Middle frontal gyrus (tissue), 1 donor: ENCODE measurements around the gene CYP21A2.
"Not testable (repeated sequence)": the region's sequence is repeated elsewhere in the genome, so short reads cannot be mapped to it uniquely, and the experiment has no call there.

Source experiments
- DNase-seq: peaks from one replicate; pipeline ENCODE4 v3.0.0-alpha.2; 2015; ENCODE audit warnings: low spot score; ENCODE audit errors: extremely low spot score

The CYP21A2 gene

GRCh38 chr6:32052626-32053025 lies 14.4 kb downstream of the CYP21A2 start:
- DNase-seq, result not testable (repeated sequence)

- DNase-seq, result not testable (repeated sequence)
These were observed 15.1 kb downstream of the CYP21A2 start for GRCh38 chr6:32053314-32053713.

DNA sequence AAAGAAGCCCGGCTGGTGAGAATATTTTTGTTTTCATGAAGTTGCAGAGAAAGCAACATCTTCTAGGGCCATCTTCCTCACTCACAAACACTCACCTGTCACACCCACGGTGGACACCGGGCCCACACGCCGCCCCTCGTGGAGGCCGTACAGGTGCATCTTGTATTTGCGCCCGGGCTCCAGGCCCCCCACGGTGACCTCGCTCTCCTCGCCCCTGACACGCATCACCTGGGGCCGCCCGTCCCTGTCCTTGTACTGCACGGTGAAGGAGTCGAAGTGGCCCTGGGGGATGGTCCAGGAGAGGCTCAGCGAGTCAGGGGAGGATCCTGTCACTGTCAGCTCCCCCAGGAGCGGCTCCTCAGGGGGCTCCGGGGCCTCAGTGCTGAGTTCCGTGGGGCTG lies 17.5 kb downstream of the CYP21A2 start:
- not testable (repeated sequence) for DNase-seq

GRCh38 chr6:32056254-32056653 lies 18.0 kb downstream of the CYP21A2 start:
- no peak for DNase-seq

DNA sequence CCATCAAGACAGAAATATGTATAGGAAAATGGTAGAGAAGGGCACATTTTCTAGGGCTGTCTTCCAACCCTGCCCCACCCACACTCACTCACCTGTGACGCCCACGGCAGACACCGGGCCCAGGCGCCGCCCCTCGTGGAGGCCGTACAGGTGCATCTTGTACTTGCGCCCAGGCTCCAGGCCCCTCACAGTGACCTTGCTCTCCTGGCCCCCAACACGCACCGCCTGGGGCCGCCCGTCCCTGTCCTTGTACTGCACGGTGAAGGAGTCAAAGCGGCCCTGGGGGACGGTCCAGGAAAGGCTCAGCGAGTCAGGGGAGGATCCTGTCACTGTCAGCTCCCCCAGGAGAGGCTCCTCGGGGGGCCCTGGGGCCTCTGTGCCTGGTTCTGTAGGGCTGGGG lies 19.8 kb downstream of the CYP21A2 start:
- no peak for DNase-seq

DNA sequence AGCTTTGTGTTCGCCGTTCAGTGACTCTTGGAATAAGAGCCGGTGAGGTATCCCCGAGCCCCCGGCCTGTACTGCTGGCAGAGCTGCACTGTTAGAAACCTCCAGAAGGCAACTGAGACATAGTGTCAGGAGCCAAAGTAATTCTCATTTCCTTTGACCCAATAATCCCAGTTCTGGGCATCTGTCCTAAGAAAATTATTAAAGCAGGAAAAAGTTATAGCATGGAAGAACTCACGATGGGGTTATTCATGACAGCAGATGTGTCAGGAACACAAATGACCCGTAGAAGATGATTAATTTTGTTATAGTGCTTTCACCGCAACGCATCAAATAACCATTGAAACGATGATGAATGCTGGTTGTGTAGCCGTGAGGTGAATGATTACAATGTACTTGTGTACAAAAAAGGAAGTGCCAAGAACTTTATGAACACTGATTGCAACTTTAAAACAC lies 20.3 kb downstream of the CYP21A2 start:
- DNase-seq, result no peak

DNA sequence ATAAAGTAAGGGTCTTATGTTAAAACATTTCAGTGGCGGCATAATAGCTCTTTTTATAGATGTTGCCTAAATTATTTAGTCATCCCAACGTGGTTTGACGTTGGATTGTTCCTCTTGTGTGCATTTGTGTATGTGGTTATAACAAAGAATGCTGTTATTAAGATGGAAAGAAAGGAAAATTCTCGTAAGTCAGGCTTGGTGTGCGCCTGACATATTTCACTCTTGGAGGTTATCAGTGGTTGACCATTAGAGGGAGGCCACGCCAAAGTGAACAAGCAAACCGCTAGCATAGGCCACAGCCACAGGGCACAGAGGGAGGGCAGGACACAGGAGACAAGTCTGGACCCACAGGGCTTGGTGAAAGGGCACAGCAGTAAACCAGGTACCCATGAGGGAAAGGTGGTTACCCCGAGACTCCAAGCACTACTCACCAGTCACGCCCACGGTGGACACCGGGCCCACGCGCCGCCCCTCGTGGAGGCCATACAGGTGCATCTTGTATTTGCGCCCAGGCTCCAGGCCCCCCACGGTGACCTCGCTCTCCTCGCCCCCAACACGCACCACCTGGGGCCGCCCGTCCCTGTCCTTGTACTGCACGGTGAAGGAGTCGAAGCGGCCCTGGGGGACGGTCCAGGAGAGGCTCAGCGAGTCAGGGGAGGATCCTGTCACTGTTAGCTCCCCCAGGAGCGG lies 22.9 kb downstream of the CYP21A2 start:
- DNase-seq, result no peak

DNA sequence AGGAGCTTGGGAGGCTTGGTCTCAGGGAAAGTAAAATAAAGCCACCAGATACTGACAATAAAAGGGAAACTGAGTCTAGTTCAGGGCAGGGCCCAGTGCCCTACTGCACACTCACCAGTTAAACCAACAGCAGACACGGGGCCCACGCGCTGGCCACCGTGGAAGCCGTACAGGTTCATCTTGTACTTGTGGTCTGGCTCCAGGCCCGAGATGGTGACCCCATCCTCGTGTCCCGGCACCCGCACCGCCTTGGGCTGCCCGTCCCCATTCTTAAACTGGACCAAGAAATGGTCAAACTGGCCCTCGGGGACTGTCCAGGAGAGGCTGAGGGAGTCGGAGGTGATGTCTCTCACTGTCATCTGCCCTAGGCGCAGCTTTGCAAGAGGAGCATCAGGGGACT lies 26.5 kb downstream of the CYP21A2 start:
- no peak for DNase-seq

DNA sequence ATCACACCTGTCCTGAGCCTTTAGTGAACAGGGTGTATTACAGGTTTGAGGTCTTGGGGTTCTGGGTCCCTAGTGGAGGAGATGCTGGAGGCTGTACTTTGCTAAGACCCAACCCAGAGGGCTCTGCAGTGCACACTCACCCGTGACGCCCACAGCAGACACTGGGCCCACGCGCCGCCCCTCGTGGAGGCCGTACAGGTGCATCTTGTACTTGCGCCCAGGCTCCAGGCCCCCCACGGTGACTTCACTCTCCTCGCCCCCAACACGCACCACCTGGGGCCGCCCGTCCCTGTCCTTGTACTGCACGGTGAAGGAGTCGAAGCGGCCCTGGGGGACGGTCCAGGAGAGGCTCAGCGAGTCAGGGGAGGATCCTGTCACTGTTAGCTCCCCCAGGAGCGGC lies 29.3 kb downstream of the CYP21A2 start:
- not testable (repeated sequence) for DNase-seq

DNA sequence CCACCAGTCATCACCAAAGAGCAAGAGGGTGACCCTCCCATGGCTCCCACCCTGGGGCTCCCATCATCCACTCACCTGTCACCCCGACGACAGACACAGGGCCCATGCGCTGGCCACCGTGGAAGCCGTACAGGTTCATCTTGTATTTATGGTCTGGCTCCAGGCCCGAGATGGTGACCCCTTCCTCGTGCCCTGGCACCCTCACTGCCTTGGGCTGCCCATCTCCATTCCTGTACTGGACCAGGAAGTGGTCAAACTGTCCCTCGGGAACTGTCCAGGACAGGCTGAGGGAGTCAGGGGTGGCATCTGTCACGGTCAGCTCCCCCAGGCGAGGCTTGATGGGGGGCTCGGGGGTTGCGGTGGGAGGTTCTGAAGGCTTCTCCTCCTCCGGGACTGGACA lies 30.1 kb downstream of the CYP21A2 start:
- DNase-seq, result not testable (repeated sequence)

DNA sequence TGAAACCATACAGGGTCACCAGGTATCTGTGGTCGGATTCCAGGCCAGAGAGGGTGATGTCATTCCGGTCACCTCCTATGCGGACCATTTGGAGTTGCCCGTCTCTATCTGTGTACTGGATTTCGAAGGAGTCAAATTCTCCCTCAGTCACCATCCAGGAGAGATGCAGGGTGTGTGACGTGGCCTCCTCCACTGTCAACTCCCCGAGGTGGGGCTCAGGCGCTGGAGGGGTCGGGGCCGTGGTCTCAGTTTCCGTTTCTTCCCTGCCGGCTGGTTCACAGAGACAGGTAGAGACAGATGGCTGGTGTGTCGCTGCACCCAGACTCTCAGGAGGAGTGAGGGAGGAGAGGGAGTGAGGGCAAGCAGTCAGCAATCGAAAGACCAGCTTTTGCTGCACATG lies 30.7 kb downstream of the CYP21A2 start:
- DNase-seq, result no peak

DNA sequence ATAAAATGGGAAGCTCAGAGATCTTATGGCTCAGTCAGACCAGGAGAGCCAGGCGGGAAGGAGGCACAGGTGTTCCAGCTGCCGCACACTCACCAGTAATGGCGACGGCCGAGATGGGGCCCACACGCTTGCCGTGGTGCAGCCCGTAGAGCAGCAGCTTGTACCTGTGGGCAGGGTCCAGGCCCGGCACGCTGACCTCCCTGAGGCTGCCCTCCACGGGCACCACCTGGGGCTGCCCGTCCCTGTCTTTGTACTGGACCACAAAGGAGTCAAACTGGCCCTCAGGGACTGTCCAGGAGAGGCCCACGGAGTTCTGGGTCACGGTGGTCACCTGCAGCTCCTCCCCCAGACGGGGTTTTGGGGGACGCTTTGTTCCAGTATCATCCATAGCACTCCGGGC lies 31.2 kb downstream of the CYP21A2 start:
- no peak for DNase-seq

GRCh38 chr6:32069878-32070515 lies 31.8 kb downstream of the CYP21A2 start:
- no peak for DNase-seq

- DNase-seq, result no peak
These were observed 32.8 kb downstream of the CYP21A2 start for GRCh38 chr6:32070814-32071543.

DNA sequence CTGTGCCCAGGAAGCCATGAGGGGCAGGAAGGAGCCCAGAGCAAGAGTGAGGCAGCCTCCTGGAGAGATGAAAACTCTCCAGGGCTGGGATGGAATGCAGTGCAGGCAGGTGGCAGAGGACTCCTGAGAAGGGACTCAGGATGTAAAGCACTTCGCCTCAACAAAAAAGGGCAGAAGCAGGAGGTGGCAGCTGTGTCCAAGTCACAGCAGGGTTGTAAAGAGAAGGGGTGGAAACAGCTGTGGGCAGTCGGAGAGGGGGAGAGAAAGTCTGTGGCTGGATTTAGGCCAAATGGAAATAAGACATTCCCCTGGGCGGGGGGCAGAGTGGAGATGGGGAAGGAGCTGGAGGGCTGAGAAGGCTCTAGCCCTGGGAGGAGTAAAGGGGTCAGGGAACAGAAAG lies 34.9 kb downstream of the CYP21A2 start:
- no peak for DNase-seq

DNA sequence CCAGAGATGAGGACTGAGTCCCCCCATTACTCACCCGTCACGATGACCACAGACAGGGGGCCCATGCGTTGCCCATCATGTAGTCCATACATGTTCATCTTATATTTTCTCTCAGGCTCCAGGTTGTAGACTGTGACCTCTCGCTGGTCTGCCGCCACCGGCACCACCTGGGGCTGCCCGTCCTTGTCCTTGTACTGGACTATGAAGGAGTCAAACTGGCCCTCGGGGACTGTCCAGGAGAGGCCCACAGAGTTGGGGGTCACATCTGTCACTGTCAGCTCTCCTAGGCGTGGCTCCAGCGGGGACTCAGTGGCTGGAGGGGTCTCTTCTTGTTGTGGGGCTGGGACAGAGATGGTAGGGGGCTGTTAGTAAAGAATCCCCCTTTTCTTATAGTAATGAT lies 35.4 kb downstream of the CYP21A2 start:
- no peak for DNase-seq

DNA sequence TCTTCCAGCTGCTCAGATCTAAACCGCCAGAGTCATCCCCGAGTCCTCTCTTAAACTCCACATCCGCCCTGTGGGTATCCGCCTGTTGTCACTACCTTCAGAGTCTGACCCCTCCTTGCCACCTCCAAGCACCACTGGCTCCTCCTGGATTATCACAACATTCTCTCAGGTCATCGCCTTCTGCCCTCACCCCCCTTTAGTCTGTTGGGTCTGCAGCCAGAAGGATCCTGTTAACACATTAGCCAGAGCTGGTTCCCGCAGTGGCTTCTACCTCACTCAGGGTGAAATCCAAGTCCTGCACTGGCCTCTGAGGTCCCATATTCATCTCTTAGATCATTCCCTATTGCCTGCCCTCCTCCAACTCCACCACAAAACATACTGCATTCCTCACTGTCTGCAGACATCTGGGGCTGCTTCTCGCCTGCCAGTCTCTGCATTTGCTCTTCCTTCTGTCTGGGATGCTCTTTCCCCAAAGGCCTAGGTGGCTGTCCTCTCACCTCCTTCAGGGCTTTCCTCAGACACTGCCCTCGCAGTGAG lies 36.8 kb downstream of the CYP21A2 start:
- no peak for DNase-seq

DNA sequence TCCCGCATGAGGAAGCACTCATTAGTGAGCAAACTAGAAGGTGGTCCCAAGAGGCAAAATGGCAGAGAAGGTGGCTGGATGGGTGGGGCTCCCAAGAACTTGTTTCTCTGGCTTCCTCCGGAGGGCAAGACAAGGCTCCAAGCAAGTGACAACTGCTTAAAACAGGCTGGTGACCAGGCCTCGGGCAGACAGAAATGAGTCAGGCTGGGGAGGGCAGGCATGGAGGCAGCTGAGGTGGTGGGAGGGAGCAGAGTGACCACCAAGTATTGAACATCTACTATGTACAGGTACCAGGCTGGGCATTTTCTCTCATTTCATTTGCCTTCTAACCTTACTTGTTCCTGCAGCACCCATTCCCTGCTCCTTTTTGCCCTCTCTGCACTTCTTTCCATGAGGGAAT lies 37.6 kb downstream of the CYP21A2 start:
- DNase-seq, result no peak

DNA sequence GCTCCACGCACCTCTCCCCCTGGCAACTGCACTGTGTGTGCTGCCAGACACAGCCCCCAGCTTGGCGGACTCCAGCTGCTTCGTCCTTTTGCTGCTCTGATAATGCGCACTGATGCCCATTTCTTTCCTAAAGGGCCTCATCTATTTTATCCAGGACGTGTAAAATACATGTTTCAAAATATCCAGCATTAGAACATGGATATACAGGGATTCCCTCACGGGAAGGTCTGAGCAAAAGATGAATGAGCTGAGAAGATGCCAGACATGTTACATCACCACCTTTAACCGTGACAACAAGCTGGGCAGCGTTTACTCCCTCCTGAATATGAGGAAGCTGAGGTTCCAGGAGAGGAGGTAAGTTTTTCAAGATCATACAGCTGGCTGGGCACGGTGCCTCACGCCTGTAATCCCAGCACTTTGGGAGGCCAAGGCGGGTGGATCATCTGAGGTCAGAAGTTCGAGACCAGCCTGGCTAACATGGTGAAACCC lies 38.1 kb downstream of the CYP21A2 start:
- DNase-seq, result no peak

DNA sequence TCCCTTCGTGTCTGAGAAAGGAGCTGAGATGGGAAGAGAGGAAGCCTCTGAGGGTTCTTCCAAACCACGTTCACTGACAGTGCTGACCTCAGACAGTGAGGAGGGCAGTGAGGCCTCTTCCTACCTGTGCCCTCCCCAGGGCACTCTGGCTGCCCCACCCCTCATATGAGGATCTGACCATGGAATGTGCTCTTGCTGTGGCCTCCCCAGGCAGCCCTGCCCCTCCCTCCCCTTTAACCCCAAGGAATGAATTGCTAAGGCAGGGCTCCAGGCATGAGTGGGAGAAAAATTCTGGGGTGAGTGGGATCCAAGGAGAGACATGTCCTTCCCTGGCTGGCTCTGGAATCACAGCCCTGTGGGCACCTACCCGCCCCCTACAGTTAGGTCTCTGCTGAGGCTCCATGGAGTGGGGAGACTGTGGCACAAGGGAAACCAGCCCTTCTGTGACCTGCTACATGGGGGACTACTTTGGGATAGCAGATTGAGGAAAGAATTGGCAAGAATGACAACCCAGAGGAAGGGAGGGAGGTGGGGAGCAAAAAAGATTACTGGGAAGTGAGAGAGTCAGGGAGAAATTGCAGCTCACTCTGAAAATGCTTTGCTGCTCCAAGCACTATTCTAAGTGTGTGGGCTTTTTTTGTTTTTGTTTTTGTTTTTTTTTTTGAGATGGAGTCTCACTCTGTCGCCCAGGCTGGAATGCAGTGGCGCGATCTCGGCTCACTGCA lies 41.5 kb downstream of the CYP21A2 start:
- DNase-seq, result no peak
